ENCODE results near the gene MINDY1.

MINDY1 gene, protein sequence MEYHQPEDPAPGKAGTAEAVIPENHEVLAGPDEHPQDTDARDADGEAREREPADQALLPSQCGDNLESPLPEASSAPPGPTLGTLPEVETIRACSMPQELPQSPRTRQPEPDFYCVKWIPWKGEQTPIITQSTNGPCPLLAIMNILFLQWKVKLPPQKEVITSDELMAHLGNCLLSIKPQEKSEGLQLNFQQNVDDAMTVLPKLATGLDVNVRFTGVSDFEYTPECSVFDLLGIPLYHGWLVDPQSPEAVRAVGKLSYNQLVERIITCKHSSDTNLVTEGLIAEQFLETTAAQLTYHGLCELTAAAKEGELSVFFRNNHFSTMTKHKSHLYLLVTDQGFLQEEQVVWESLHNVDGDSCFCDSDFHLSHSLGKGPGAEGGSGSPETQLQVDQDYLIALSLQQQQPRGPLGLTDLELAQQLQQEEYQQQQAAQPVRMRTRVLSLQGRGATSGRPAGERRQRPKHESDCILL

DNA sequence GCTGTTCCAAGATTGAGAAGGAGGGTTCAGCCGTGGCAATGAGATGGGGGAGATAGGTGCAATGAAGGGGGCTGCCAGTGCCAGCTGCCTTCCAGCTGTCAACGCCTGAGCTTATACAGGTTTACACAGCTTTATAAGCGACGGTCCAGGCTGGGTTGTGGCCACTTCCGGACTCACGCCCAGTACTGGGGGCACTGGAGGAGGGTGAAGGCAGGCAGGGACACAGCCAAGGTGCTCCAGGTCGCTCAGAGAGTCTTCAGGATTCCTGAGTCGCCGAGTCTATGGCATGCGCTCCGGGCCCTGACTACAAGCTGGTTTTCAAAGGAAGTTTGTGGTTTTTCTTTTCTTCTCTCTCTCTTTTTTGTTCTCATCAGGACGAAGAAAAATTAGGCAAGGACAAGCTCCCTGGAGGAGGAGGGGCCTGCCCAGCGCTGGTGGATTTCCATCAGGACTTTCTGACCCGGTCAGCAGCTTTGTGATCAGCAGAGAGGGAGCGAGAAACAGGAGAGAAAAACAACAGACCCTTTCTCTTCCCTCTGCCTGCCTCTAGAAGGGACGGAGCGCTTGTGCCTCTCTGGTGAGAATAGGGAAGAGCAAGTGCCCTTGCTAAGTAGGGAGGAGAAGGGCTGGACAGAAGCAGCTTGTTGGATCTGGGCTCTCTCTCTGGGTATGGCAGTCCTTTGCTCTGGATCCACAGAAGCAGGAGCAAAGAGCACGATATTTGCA is at the start of gene MINDY1:
MINDY1 (minus strand) TSS at position 576 of the 726 bp plus-strand sequence. CDS start 4,285 bp downstream, outside the sequence.
- peak; percentile 81 for DNase-seq

DNA sequence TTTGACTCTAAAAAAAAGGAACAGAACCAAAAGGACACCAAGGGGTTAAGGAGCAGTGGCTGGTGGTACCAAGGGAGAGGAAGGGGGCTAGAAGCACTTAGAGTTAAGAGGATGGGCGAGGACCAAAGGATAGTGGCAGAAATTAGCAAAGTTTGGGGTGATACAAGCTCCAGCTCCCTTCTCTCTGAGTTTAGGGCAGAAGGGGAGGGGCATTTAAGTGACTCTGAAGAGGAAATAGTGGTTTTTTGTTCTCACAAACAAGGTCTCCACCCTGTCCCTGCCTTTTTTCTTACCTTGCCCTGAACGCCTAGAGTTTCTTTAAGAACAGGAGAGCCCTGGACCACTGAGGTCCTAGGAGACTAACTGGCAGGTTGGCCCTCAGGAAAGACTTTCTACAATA is 49.4 kb upstream of the MINDY1 start:
- DNase-seq = no peak

DNA sequence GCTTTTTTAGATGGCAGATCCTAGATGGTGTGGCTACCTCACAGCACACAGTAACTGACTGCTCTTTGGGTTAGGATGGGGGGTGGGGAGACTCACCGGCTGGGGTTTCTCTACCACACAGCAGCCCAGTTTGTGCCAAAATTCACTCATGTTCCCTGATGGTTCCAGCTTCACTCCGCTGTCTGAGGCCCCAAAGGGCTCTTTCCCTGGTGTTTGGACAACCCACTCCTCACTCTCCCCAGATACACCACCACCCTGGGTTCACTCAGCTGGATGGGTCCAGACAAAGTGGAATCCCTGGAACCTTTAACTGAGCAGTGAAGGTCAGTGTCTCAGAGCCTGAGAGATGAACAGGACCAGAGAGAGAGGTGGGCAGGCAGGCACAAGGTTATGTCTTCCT is 48.9 kb upstream of the MINDY1 start:
- no peak for DNase-seq

DNA sequence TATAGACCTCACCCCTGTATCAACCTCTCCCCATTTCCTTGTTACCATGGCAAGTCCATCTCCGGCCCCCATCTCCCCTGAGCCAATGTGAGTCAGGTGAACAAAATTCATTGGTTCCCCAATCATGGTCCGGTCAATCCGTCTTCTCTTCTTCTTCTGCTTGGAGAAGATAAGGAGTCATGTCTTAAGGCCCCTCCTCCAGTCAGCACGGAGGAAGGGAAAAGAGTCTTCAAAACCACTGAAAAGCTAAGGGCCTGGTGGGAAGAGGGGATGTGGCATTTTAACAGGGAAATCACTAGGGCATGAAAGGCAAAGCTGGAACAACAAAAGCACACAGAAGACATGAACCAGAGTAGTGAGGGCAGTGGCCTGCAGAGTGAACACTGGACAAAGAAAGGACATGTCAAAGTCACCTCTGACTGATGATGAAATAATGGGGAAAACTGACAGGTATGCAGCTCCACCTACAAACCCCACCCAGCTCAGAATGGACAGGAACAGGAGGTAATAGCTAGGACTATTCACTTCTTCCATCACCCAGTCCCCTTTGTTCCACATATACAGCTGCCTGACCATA is 48.4 kb upstream of the MINDY1 start:
- no peak for DNase-seq

DNA sequence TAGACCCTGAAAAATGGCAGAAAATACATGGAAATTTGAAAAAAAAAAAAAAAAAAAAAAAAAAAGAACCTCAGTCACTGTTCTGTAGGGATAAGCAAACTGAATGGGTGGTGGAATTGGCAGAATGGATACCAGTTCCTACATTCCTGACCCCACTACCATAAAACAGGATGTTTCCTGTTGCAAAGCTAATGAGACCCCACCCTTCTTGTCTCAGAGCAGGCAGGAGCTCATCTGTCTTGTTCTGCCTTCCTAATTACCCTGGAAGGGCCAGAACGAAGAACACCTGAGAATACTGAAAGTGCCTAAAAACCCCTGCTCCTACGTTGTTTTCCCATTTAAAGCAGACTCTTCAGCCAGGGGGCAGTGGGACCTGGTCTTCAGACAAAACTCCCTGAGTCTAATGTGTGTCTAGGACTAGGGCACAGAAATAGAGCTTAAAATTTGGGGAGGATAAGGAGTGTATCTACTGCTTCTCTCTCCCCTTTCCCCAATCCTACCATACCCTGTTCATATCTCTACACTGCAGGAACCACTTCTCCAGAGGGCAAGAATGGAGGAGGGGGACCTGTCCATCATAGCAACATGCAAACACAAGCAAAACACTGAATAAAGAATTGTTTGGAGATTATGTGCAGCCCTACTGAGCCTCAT is 44.8 kb upstream of the MINDY1 start:
- no peak for DNase-seq

DNA sequence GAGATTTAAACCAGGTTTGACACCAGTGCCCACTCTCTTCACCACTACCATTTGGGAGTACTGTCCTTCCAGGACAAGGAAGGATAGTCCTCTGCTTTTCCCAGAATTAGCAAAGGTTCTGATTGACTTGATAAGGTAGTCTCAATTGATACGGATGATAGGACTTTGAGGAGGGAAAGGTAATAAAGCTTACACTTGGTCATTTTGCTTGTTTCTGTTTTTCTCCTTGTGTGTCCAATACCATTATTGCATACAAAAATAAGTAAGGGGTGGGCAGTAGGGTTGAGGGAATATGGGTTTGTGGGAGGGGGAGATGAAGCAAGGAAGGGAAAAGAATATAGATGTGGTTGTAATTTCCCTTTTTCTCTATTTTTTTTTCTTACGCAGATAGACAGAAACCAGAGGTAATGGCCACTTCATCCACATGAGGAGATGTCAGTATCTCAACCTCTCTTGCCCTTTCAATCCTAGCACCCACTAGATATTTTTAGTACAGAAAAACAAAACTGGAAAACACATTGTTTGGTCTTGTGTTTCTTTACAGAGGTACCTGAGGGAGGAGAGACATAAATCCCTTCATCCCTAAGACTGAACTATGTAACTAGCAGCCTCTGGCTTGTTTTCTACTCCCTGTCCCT is 43.5 kb upstream of the MINDY1 start:
- DNase-seq = no peak

DNA sequence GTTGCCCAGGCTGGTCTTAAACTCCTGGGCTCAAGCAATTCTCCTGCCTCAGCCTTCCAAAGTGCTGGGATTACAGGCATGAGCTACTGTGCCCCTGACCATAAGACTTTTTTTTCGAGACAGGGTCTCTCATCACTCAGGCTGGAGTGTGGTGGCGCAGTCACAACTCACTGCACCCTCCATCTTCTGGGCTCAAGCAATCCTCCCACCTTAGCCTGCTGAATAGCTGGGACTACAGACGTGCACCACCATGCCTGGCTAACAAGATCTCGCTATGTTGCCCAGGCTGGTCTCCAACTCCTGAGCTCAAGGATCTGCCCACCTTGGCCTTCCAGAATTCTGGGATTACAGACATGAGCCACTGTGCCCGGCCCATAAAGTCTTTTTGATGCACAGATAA is 42.8 kb upstream of the MINDY1 start:
- no peak for DNase-seq

DNA sequence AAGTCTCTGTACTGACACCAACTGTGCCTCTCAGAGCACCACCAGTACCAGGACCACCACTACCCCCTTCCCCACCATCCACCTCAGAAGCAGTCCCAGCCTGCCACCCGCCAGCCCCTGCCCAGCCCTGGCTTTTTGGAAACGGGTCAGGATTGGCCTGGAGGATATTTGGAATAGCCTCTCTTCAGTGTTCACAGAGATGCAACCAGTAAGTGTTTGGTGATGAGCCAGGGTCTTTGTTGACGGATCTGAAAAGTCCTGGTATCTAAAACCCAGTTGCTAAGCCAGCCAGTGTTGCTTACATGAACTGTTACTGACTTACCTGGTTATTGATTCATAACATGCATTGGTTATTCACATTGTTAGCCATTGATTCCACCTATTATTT is 41.9 kb upstream of the MINDY1 start:
- DNase-seq = no peak

DNA sequence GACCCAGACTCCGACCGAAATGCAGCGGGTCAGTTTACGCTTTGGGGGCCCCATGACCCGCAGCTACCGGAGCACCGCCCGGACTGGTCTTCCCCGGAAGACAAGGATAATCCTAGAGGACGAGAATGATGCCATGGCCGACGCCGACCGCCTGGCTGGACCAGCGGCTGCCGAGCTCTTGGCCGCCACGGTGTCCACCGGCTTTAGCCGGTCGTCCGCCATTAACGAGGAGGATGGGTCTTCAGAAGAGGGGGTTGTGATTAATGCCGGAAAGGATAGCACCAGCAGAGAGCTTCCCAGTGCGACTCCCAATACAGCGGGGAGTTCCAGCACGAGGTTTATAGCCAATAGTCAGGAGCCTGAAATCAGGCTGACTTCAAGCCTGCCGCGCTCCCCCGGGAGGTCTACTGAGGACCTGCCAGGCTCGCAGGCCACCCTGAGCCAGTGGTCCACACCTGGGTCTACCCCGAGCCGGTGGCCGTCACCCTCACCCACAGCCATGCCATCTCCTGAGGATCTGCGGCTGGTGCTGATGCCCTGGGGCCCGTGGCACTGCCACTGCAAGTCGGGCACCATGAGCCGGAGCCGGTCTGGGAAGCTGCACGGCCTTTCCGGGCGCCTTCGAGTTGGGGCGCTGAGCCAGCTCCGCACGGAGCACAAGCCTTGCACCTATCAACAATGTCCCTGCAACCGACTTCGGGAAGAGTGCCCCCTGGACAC is 41.4 kb upstream of the MINDY1 start:
- peak; percentile 80 for DNase-seq

DNA sequence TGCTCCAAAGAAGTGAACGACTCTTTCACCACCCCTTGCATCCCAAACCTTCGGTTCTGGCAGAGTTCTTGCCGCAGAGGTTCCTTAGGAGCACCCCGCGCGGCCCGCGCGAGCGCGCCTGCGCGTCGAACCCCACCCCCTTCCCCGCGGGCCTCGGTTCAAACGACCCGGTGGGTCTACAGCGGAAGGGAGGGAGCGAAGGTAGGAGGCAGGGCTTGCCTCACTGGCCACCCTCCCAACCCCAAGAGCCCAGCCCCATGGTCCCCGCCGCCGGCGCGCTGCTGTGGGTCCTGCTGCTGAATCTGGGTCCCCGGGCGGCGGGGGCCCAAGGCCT is 40.9 kb upstream of the MINDY1 start, which contains the start of gene C1orf56:
C1orf56 (plus strand) TSS at position 161 of the 334 bp plus-strand sequence; CDS start at position 258, 97 bp downstream.
- DNase-seq = peak; percentile 84

DNA sequence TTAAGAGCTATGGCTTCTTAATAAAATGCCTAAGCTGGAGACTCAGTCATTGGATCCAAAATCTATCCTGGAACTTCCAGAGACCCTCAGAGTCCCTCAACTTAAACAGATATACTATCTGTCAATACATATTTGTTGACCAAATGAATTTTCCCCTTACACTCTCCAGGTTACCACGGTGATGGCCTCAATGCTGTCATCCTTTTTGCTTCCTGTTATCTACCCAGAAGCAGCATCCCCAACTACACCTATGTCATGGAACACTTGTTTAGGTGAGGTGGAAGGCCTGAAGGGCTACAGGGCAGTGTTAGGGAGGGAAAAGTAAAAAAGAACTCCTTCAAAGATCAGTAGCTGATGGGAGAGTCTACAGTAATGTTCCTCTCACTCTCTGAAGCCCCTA is 36.5 kb upstream of the MINDY1 start:
- no peak for DNase-seq

DNA sequence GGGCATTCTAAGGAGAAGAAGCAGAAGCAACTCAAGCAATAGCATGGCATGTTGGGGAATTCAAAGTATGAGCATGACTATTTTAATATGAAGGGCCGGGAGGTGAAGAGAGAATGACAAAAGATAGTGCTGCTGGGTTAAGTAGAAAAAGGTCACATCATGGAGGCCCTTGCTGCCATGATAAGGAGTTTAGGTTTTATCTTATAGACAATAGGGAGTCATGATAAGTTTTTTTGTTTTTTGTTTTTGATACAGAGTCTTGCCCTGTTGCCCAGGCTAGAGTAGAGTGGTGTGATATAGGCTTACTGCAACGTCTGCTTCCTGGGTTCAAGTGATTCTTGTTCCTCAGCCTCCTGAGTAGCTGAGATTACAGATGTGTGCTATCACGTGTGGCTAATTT is 32.8 kb upstream of the MINDY1 start:
- DNase-seq = no peak

DNA sequence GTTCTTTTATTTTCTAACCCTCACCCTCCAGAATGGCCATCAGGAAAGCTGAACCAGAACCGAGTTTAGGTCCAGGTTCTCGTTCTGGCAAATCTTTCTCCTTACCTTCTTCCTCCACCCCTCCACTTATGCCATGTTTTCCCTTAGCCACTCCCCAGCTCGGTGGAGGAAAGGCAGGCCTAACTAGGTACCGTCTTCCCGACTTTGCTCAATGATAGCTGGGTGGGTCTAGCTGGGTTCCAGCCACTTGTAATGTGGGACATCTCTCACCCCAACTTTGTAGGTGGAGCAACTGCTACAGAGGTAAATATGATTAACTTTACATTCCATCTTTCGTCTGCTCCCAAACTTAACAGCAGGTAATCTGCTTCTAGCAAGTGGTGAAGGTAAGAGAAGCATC is 30.3 kb upstream of the MINDY1 start:
- DNase-seq = no peak

DNA sequence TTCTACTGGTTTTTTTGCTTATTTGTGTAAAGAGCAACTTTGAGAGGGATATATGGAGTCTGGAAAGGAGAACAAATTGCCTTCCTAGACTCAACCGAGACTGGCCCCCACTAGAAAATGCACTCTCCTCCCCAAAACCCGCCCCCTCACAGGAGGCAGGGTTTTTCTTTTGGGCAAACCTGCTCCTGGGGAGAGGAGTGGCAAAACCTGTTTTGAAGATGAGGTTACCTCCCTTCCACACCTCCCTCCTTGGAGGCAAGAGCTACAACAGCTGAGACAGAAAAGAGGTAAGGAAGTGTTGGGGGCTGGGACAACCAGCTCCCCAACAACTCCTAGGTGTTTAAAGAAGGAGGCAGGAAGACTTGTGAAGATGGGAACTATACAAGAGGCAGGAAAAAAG is 29.7 kb upstream of the MINDY1 start, which contains the start of gene BNIPL:
BNIPL (plus strand) TSS at position 231 of the 400 bp plus-strand sequence; CDS start at position 371, 140 bp downstream.
- no peak for DNase-seq

DNA sequence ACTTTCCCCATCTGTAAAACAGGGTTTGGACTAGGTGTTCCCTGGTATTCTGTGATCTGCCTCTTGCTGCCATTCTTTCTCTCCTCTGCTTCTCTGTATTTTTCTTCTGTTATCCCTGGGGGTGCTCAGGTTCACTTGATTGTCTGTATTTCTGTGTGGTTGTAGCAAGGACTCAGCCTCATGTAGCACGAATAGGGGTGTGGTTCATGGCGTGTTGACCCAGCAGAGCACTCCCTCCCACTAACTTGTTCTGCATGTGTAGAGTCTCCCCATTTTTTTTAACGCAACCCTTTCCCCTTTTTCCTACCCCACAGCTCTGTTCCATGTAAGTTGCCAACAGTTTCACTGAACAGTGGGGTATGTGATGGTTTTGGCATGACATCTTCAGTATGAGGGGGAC is 28.5 kb upstream of the MINDY1 start:
- DNase-seq = no peak

DNA sequence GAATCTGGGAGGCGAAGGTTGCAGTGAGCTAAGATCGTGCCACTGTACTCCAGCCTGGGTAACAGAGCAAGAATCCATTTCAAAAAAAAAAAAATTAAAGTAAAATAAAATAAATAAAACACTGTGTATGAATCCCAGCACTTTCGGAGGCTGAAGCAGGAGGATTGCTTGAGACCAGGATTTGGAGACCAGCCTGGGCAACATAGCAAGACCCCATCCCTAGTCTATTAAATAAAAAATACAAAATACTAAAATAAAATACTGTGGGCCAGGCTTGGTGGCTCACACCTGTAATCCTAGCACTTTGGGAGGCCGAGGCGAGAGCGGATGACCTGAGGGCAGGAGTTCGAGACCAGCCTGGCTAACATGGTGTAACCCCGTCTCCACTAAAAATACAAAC is 25.5 kb upstream of the MINDY1 start:
- DNase-seq = no peak

DNA sequence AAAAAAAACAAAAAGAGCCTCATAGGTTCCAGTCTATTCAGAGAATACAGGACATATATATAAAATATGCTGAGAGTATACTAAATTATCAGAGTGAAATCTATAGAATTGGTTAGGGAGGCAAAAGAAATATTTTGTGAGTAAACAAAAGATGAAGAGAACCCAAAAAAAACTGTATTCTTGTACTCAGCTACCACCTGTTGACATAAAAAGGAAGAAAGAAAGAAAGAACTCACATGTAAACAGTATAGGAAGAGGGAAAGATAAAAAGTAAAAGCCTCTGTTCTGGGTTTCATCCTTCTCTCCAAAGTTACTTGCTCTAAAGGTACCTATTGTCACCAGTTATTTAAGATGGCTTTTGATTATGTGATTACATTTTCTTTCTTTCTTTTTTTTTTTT is 19.8 kb upstream of the MINDY1 start:
- DNase-seq = no peak

DNA sequence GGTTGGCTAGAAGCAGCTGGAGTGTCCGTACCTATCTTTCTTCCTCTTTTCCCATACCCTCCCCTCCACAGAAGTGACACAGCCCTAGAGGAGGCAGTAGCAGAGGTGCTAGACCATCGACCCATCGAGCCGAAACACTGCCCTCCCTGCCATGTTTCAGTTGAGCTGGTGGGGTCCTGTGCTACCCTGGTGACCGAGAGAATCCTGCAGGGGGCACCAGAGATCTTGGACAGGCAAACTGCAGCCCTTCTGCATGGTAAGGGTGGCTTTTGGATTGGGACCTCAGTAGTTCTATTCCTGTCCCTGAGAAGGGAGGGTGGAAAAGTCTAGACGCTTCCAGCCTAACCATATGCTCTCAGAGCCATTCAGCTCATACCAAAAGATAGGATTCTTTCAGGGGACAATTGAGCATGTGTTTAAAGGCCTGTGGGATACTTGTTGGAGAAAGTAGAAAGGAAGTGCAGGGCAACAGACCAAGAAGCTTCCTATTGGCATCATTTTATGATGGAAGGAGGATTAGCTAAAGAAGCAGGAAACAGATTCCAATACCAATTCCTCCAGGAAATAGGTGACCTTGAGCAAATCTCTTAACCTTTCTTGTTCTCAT is 17.9 kb upstream of the MINDY1 start:
- DNase-seq = peak; percentile 74

DNA sequence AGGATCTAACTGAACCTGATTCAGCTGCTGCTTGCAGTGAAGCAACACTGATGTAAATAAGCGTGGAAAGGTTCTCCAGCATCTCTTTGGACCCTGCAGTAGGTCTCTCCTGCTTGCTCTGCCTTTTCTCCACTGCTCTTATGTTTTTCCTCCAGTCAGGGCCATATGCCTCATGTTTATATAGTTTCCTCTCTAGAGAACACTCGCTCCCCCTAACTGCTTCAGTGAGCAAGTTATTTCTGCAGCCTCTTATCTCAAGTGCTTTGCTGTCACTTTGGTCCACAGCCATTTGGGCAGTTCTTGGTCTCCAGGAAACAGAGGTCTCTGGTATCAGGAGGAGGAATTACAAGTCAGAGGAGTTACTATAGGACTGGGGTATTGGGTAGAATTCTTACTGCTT is 6.8 kb upstream of the MINDY1 start:
- no peak for DNase-seq

DNA sequence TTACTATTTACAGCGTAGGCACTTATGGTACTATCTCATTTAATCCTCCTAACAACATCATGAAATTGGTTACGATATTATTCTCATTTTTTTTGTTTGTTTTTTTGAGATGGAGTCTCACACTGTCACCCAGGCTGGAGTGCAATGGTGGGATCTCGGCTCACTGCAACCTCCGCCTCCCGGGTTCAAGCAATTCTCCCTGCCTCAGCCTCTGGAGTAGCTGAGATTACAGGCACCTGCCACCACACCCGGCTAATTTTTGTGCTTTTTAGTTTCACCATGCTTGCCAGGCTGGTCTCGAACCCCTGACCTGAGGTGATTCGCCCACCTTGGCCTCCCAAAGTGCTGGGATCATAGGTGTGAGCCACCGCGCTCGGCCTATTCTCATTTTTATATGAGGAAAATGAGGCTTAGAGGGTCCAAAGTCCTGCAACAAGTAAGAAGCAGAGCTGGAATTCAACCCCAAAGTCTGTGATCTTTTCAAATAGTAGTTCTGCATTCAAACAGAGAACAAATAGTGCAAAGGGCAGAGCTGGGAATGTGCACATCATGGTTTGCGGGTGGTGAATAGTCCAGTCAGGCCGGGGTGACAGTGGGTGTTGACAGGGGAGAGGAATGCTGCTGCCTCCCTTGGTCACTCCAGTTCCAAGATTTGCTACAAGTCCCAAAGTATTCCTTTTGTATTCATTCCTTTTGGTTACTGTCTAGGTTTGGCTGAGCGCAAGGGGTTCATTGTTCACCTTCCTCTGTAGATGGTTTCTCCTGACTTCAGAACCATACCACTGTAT is 6.2 kb upstream of the MINDY1 start:
- DNase-seq = no peak

All from right forelimb (tissue), 1 donor.